GM23338 (cell line): ENCODE data around the gene HLA-DPB1. TPM values are rescaled to one million over a fixed set of nuclear protein-coding genes. Genes with fewer than 3 reads are reported as not detected.

ENCODE experiments used
- ATAC-seq: fragments of 200-7000 bp; cut with Tn5 transposase; 3 replicates; pipeline ENCODE4 v1.9.1; 2020
- DNase-seq: peaks from one replicate; pipeline ENCODE4 v3.0.0-alpha.2; 2015; ENCODE audit warnings: low spot score
- H2AFZ ChIP-seq: fragments of 200-600 bp; sonication (generic); 2 replicates; pipeline ENCODE4 v1.8.0; 2016; ENCODE audit warnings: antibody characterized with exemption, mild to moderate bottlenecking, moderate library complexity
- H3F3A ChIP-seq: fragments of 200-600 bp; sonication (generic); replicated peaks from 2 replicates; pipeline ENCODE4 v1.8.0; 2017; ENCODE audit warnings: antibody characterized with exemption, mixed run types, low read depth
- H3K27ac ChIP-seq: fragments of 200-600 bp; sonication (generic); 2 replicates; pipeline ENCODE4 v1.6.1; 2016; ENCODE audit warnings: low read depth
- H3K27me3 ChIP-seq: fragments of 200-600 bp; sonication (generic); 2 replicates; pipeline ENCODE4 v1.8.0; 2016; ENCODE audit warnings: mild to moderate bottlenecking, mixed run types, moderate library complexity; ENCODE audit not compliant: insufficient read depth
- H3K36me3 ChIP-seq: fragments of 200-600 bp; sonication (generic); 2 replicates; pipeline ENCODE4 v1.8.0; 2016; ENCODE audit warnings: mild to moderate bottlenecking; ENCODE audit not compliant: insufficient read depth
- H3K4me1 ChIP-seq: fragments of 200-600 bp; sonication (generic); 2 replicates; pipeline ENCODE4 v1.8.0; 2016; ENCODE audit warnings: mild to moderate bottlenecking, moderate library complexity; ENCODE audit not compliant: insufficient read depth
- H3K4me2 ChIP-seq: fragments of 200-600 bp; sonication (generic); 2 replicates; pipeline ENCODE4 v1.7.1; 2017; ENCODE audit warnings: mixed run types
- H3K4me3 ChIP-seq: fragments of 200-600 bp; sonication (generic); 2 replicates; pipeline ENCODE4 v1.6.1; 2016; ENCODE audit warnings: mixed run types
- H3K79me2 ChIP-seq: fragments of 200-600 bp; sonication (generic); replicated peaks from 2 replicates; pipeline ENCODE4 v1.8.0; 2017; ENCODE audit warnings: mild to moderate bottlenecking; ENCODE audit not compliant: insufficient read depth
- H3K9me2 ChIP-seq: fragments of 200-600 bp; sonication (generic); 2 replicates; pipeline ENCODE4 v1.8.0; 2017; ENCODE audit not compliant: insufficient read depth
- H4K20me1 ChIP-seq: fragments of 200-600 bp; sonication (generic); replicated peaks from 2 replicates; pipeline ENCODE4 v1.8.0; 2017; ENCODE audit warnings: mild to moderate bottlenecking; ENCODE audit not compliant: insufficient read depth
- H3K27ac Mint-ChIP-seq: 2 replicates; pipeline ENCODE4 v1.8.0; 2020; ENCODE audit warnings: inconsistent platforms, mild to moderate bottlenecking, moderate library complexity, mixed read lengths
- H3K27me3 Mint-ChIP-seq: 3 replicates; pipeline ENCODE4 v1.8.0; 2022; ENCODE audit warnings: low read depth, mild to moderate bottlenecking, moderate library complexity, mixed read lengths, inconsistent platforms; ENCODE audit not compliant: insufficient read depth, poor library complexity
- H3K36me3 Mint-ChIP-seq: 3 replicates; pipeline ENCODE4 v1.8.0; 2021; ENCODE audit warnings: low read depth, mild to moderate bottlenecking, inconsistent platforms, moderate library complexity, mixed read lengths
- H3K4me1 Mint-ChIP-seq: 3 replicates; pipeline ENCODE4 v1.8.0; 2020; ENCODE audit warnings: mild to moderate bottlenecking, inconsistent platforms, mixed read lengths
- H3K4me3 Mint-ChIP-seq: 3 replicates; pipeline ENCODE4 v1.8.0; 2021; ENCODE audit warnings: moderate library complexity, mild to moderate bottlenecking, inconsistent platforms, mixed read lengths
- H3K9me3 Mint-ChIP-seq: 3 replicates; pipeline ENCODE4 v1.8.0; 2020; ENCODE audit warnings: moderate library complexity, mild to moderate bottlenecking, inconsistent platforms, mixed read lengths
- CREB1 ChIP-seq: fragments of 250-450 bp; sonication (Bioruptor Pico); IDR thresholded peaks from 2 replicates; pipeline ENCODE4 v1.5.0; 2020; ENCODE audit warnings: low read depth, mild to moderate bottlenecking, moderate library complexity
- CTCF ChIP-seq, 2 experiments: fragments of 200-600 bp in 1 of 2; sonication (generic) in 1 of 2; conservative IDR thresholded peaks; 2 replicates each; pipeline versions ENCODE4 v1.5.1 to v1.6.1; 2016 to 2017; ENCODE audit warnings: antibody characterized with exemption in 2 of 2, low read depth in 2 of 2, mild to moderate bottlenecking in 2 of 2, moderate library complexity in 1 of 2
- EZH2 ChIP-seq: fragments of 200-600 bp; sonication (generic); IDR thresholded peaks from one replicate; pipeline ENCODE4 v1.8.0; 2017; ENCODE audit warnings: antibody characterized with exemption, mild to moderate bottlenecking, low read depth; ENCODE audit not compliant: unreplicated experiment
- EZH2phosphoT487 ChIP-seq: fragments of 200-600 bp; sonication (generic); IDR thresholded peaks from one replicate; pipeline ENCODE4 v1.8.1; 2018; ENCODE audit warnings: antibody characterized with exemption; ENCODE audit not compliant: unreplicated experiment
- JUNB ChIP-seq: IDR thresholded peaks from one replicate; pipeline ENCODE4 v1.6.1; 2016; ENCODE audit warnings: antibody characterized with exemption; ENCODE audit not compliant: unreplicated experiment
- NANOG ChIP-seq: IDR thresholded peaks from 2 replicates; pipeline ENCODE4 v1.6.1; 2016; ENCODE audit warnings: antibody characterized with exemption, borderline replicate concordance
- POLR2AphosphoS5 ChIP-seq: IDR thresholded peaks from 2 replicates; pipeline ENCODE4 v1.6.1; 2016; ENCODE audit warnings: antibody characterized with exemption, low read depth
- REST ChIP-seq: IDR thresholded peaks from one replicate; pipeline ENCODE4 v1.6.1; 2018; ENCODE audit warnings: antibody characterized with exemption; ENCODE audit not compliant: unreplicated experiment
- STAT1 ChIP-seq: IDR thresholded peaks from one replicate; pipeline ENCODE4 v1.6.1; 2016; ENCODE audit warnings: antibody characterized with exemption; ENCODE audit not compliant: unreplicated experiment
- ZNF114 ChIP-seq: fragments of 250-450 bp; sonication (Bioruptor Pico); IDR thresholded peaks from 2 replicates; pipeline ENCODE4 v1.5.0; 2020; ENCODE audit warnings: mild to moderate bottlenecking, moderate library complexity
- ZNF331 ChIP-seq: fragments of 250-450 bp; sonication (Bioruptor Pico); IDR thresholded peaks from 2 replicates; pipeline ENCODE4 v1.5.0; 2020; ENCODE audit warnings: low read depth, mild to moderate bottlenecking, moderate library complexity
- polyA plus RNA-seq: library from polyadenylated mRNA; unstranded; fragments of >200 nt; fragmentation: Nextera tagmentation; extraction: Ambion mirVana; gene quantifications from 2 replicates; pipeline ENCODE4 v1.2.1, GENCODE V29; 2016
- total RNA-seq: library from RNA; depleted of rRNA; stranded (reverse); fragments of >200 nt; shearing (Covaris generic); gene quantifications from 2 replicates; pipeline ENCODE4 v1.2.3, GENCODE V29; 2014
- TF ChIP-seq, protein P1 (sequence below): IDR thresholded peaks from 2 replicates; pipeline ENCODE4 v1.6.1; 2016; ENCODE audit warnings: antibody characterized with exemption

Gene HLA-DPB1
- total and polyA plus RNA-seq, 2 experiments from 2014 or later = 22.0 to 37.6 TPM

DNA sequence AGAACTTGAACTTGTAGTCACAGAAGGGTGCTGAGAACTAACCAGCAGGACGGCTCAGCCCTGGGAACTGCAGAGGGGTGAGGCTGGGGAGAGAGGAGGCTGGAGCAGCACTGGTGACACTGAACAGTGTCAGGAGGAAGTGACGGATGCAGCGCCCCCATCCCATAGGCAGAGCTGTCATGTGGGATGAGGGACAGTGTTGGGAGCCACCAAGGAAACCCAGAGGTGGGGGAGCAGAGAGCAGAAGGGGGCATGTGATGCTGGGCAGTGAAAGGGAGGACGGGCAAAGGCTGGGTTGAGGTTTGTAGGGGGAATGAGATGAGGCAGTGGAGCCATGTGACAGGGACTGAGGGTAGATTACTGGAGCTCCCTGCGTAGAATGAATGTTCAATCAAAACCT lies 2.1 kb downstream of the HLA-DPB1 start (continued):
- no peak for TF ChIP-seq REST
- TF ChIP-seq, protein P1, sequence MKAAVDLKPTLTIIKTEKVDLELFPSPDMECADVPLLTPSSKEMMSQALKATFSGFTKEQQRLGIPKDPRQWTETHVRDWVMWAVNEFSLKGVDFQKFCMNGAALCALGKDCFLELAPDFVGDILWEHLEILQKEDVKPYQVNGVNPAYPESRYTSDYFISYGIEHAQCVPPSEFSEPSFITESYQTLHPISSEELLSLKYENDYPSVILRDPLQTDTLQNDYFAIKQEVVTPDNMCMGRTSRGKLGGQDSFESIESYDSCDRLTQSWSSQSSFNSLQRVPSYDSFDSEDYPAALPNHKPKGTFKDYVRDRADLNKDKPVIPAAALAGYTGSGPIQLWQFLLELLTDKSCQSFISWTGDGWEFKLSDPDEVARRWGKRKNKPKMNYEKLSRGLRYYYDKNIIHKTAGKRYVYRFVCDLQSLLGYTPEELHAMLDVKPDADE = no peak
- no peak for TF ChIP-seq ZNF331 (CRISPR knock-in tag)
- no peak for TF ChIP-seq STAT1
- TF ChIP-seq POLR2AphosphoS5 = no peak
- no peak for TF ChIP-seq NANOG
- no peak for TF ChIP-seq ZNF114
- TF ChIP-seq JUNB = no peak
- no peak for TF ChIP-seq CREB1 (CRISPR knock-in tag)

- Mint-ChIP-seq H3K4me1 (peaks cover 34% of the 10 kb centered on the region), H3K27ac (no peak overlapping the region), H3K4me3 (no peak overlapping the region; the same call in 2 of the 3 replicates), H3K9me3 (no peaks in the 10 kb centered on the region; the same call in 2 of the 3 replicates), H3K27me3 (peaks cover 13% of the 10 kb centered on the region), H3K36me3 (peaks cover 4% of the 10 kb centered on the region; the same call in 2 of the 3 replicates)
- Histone ChIP-seq H3K4me1 (peaks cover 4% of the 10 kb centered on the region; the same call in 1 of the 2 replicates), H3K27me3 (peaks cover 5% of the 10 kb centered on the region), H3F3A (0 out of 2 replicates have a peak, but pooled peaks cover 3% of the 10 kb centered on the region), H3K27ac (no peak overlapping the region), H3K4me3 (no peak overlapping the region), H3K9me2 (peaks cover 8% of the 10 kb centered on the region; the same call in 1 of the 2 replicates), H3K4me2 (no peak overlapping the region), H3K79me2 (no peaks in the 10 kb centered on the region), H4K20me1 (no peaks in the 10 kb centered on the region), H3K36me3 (no peaks in the 10 kb centered on the region), H2AFZ (no peak overlapping the region)
- ATAC-seq = no peak
- DNase-seq = no peak
- no peak for TF ChIP-seq ZNF331 (CRISPR knock-in tag)
- no peak for TF ChIP-seq EZH2
- no peak for TF ChIP-seq REST
- no peak for TF ChIP-seq CTCF (conservative IDR thresholded peaks at IDR 0.05; ENCODE audit: low read depth in 2 of 2)
- no peak for TF ChIP-seq EZH2phosphoT487
- TF ChIP-seq POLR2AphosphoS5 = no peak
- no peak for TF ChIP-seq CREB1 (CRISPR knock-in tag)
These were observed 2.7 kb downstream of the HLA-DPB1 start for GRCh38 chr6:33078442-33078841.
